ENCODE results near the gene PPP1R18.
"Not testable (repeated sequence)": the region's sequence is repeated elsewhere in the genome, so short reads cannot be mapped to it uniquely, and the experiment has no call there.

Gene PPP1R18, protein sequence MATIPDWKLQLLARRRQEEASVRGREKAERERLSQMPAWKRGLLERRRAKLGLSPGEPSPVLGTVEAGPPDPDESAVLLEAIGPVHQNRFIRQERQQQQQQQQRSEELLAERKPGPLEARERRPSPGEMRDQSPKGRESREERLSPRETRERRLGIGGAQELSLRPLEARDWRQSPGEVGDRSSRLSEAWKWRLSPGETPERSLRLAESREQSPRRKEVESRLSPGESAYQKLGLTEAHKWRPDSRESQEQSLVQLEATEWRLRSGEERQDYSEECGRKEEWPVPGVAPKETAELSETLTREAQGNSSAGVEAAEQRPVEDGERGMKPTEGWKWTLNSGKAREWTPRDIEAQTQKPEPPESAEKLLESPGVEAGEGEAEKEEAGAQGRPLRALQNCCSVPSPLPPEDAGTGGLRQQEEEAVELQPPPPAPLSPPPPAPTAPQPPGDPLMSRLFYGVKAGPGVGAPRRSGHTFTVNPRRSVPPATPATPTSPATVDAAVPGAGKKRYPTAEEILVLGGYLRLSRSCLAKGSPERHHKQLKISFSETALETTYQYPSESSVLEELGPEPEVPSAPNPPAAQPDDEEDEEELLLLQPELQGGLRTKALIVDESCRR

GRCh38 chr6:30686009-30686907 lies at the start of gene PPP1R18:
Gene PPP1R18, minus strand, starts transcription at chr6:30686645. Its CDS starts 627 bp downstream, at chr6:30686018.
- DNase-seq (ENCODE audit: low read depth, low spot score) = peak; percentile 85

DNA sequence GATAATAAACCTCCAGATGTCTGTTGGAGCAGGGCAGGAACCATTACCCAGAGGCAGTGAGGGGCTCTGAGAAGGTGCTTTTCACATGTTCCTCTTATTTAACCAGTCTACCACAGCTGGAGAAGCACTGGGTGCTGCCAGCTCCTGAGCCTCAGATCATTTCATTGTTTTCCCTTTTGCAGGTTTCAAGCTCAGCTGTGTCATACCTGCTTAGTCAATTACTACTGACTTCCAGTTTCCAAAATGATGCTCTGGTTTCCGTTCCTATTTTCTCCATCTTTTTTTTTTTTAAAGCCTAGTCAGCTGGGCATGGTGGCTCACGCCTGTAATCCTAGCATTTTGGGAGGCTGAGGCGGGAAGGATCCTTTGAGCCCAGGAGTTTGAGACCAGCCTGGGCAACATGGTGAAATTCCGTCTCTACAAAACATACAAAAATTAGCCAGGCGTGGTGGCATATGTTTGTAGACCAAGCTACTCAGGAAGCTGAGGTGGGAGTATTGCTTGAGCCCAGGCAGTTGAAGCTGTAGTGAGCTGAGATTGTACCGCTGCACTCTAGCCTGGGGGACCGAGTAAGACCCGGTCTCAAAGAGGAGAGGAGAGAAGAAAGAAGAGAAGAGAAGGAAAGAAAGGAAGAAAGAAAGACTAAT lies 49.3 kb upstream of the PPP1R18 start:
- no peak for DNase-seq (ENCODE audit: low read depth, low spot score)

DNA sequence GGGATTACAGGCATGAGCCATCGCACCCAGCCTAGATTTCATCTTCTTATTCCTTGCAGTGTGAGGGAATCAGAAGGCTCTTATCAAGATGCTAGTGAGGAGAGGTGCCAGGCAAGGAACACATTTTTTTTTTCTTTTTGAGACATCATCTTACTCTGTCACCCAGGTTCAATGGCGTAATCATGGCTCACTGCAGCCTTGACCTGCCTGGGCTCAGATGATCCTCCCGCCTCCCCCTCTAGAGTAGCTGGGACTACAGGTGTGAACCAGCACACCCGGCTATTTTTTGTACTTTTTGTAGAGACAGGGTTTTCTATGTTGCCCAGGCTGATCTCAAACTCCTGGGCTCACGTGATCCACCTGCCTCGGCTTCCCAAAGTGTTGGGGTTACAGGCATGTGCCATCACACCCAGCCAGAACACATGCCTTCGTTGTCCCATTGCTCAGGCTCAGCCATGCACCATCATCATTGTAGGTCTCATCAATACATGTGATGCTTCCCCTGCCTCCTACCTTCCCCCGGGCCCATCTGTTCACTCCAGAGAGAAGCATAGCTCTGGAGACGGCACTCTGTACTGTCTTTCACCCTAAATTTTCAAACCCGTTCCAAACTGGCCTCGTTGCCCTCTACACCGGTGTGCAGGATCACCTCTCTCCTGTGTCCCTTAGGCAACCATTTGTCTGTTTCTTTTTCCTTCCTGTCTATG lies 45.9 kb upstream of the PPP1R18 start:
- no peak for DNase-seq (ENCODE audit: low read depth, low spot score)

- peak; percentile 88 for DNase-seq (ENCODE audit: low read depth, low spot score)
These were observed 44.4 kb upstream of the PPP1R18 start for GRCh38 chr6:30730601-30731435.

- peak; percentile 53 for DNase-seq (ENCODE audit: low read depth, low spot score)
These were observed 41.6 kb upstream of the PPP1R18 start for GRCh38 chr6:30727920-30728553.

GRCh38 chr6:30726506-30727413 lies 40.3 kb upstream of the PPP1R18 start:
- no peak for DNase-seq (ENCODE audit: low read depth, low spot score)

GRCh38 chr6:30725713-30726505 lies 39.5 kb upstream of the PPP1R18 start:
- peak; percentile 54 for DNase-seq (ENCODE audit: low read depth, low spot score)

DNA sequence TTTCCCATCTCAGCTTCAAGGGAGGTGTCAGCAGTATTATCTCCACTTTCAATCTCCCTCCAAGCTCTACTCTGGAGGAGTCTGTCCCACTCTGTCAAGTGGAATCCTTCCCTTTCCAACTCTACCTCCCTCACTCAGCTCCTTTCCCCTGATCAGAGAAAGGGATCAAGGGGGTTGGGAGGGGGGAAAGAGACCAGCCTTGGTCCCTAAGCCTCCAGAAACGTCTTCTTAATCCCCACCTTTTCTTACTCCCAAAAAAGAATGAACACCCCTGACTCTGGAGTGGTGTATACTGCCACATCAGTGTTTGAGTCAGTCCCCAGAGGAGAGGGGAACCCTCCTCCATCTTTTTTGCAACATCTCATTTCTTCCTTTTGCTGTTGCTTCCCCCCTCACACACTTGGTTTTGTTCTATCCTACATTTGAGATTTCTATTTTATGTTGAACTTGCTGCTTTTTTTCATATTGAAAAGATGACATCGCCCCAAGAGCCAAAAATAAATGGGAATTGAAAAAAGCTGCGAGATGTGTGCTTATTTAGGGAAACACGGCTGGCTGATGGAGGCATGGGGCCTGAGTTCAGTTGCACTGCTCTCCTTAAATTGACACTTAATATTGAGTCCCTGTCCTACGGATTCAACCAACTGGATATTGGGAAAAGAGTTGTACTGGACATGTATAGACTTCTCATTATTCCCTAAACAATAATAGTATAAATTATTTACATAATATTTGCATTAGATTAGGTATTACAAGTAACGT lies 38.6 kb upstream of the PPP1R18 start:
- peak; percentile 13 for DNase-seq (ENCODE audit: low read depth, low spot score)

GRCh38 chr6:30723843-30724741 lies 37.6 kb upstream of the PPP1R18 start:
- not testable (repeated sequence) for DNase-seq (ENCODE audit: low read depth, low spot score)

DNA sequence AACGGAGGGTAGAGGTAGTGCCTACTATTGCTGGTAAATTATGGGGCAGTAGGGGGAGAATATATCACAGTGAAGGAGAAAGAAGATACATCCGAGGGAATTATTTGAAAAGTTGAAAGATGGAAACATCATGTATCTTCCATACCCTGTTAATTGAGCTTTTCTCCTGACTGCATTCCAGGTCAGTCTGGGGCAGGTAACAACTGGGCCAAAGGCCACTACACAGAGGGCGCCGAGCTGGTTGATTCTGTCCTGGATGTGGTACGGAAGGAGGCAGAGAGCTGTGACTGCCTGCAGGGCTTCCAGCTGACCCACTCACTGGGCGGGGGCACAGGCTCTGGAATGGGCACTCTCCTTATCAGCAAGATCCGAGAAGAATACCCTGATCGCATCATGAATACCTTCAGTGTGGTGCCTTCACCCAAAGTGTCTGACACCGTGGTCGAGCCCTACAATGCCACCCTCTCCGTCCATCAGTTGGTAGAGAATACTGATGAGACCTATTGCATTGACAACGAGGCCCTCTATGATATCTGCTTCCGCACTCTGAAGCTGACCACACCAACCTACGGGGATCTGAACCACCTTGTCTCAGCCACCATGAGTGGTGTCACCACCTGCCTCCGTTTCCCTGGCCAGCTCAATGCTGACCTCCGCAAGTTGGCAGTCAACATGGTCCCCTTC lies 36.9 kb upstream of the PPP1R18 start:
- DNase-seq (ENCODE audit: low read depth, low spot score) = not testable (repeated sequence)

GRCh38 chr6:30722280-30723112 lies 36.1 kb upstream of the PPP1R18 start:
- DNase-seq (ENCODE audit: low read depth, low spot score) = peak; percentile 88

DNA sequence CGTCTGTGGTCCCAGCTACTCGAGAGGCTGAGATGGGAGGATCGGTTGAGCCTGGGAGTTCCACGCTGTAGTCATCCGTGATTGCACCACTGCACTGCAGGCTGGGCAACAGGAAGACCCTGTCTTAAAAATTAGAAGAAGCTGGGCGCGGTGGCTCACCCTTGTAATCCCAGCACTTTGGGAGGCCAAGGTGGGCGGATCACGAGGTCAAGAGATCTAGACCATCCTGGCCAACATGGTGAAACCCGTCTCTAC lies 35.5 kb upstream of the PPP1R18 start:
- DNase-seq (ENCODE audit: low read depth, low spot score) = peak; percentile 38

DNA sequence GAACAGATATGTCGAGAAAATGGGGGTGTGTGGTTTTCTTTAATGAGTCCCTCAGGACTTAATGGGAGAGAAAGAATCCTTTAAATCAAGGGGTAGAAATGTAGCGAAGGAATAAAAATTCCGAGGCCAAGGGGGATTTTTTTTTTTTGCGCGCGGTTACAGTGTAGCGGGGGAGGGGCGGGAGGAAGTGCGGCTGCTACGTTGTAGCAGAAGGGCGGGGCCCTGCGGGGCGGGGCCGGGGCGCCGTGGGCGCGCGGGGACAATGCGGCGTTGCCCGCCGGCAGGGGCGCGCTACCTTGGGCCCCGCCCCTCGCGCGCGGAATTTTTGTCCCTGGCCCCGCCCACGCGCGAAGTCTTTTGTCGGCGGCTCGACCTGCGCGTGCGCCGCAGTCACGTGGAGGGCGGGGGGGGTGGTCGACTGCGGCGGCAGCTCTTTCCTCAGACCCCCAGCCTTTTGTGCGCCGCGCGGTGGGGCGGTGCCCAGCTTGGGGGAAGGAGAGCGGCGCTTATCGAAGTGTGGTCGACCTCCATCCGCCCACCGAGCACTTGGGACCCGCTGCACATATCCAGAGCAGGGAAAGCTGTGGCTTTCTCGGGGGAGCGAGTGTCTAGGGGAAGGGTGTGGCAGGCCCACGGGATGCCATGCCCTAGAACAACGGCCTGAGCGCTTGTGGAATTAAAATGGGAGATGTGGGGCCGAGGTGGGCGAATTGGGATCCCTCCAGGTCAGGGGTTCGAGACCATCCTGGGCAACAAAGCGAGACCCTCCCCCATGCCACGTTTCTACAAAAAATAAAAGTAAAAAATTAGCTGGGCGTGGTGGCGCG lies 35.0 kb upstream of the PPP1R18 start:
- DNase-seq (ENCODE audit: low read depth, low spot score) = peak; percentile 98

DNA sequence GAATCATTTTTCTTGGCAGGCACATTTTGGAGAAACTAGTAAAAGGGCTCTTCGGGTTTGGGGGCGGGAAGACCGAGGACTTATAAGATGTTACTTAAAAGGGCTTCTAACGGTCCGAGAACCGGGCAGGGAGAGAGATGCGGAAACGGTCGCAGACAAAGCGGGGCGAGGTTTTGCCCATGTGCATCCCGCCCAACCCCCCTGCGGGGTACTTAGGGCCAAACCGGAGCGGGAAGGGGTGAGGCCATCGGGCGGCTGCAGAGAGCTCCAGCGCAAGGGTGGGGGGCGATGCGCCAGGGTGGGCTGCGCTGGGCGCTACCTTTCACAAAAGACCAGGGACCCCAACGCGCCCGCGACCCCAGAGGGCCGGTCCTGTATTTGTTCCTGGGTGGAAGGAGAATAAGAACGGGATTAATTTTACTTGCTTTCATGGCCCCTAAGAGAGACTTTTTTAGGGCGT lies 34.3 kb upstream of the PPP1R18 start:
- peak; percentile 55 for DNase-seq (ENCODE audit: low read depth, low spot score)
